Measurements from ENCODE around the gene MOB3B.

MOB3B gene

GRCh38 chr9:27358007-27358406, 171.6 kb downstream of the MOB3B start:
- TF ChIP-seq ZNF629 (tag by site-specific recombination; IDR thresholded peaks at IDR 0.05) (no peak), TCF7L2 (IDR thresholded peaks at IDR 0.05; ENCODE audit: borderline replicate concordance, low read depth, low read length) (no peak), ZNF366 (tag by site-specific recombination; conservative IDR thresholded peaks at IDR 0.05) (no peak), ZNF610 (tag by site-specific recombination; IDR thresholded peaks at IDR 0.05; ENCODE audit: borderline replicate concordance) (no peak), ZNF221 (tag by site-specific recombination; IDR thresholded peaks at IDR 0.05; ENCODE audit: borderline replicate concordance) (no peak), ZNF302 (tag by site-specific recombination; IDR thresholded peaks at IDR 0.05; ENCODE audit: low read depth) (no peak), ZNF660 (tag by site-specific recombination; IDR thresholded peaks at IDR 0.05) (no peak), ZNF623 (tag by site-specific recombination; IDR thresholded peaks at IDR 0.05) (no peak), ZNF626 (tag by site-specific recombination; IDR thresholded peaks at IDR 0.05) (no peak)
- TF ChIP-seq, protein P1, sequence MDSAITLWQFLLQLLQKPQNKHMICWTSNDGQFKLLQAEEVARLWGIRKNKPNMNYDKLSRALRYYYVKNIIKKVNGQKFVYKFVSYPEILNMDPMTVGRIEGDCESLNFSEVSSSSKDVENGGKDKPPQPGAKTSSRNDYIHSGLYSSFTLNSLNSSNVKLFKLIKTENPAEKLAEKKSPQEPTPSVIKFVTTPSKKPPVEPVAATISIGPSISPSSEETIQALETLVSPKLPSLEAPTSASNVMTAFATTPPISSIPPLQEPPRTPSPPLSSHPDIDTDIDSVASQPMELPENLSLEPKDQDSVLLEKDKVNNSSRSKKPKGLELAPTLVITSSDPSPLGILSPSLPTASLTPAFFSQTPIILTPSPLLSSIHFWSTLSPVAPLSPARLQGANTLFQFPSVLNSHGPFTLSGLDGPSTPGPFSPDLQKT (IDR thresholded peaks at IDR 0.05; ENCODE audit: borderline replicate concordance, low read depth, low read length), result no peak
- no peaks in the 10 kb centered on the region for H3K36me3 ChIP-seq (ENCODE audit: control insufficient read depth in 2 of 2, insufficient read depth in 1 of 2, low read length in 2 of 2)
- no peak overlapping the region for H3K4me3 ChIP-seq (ENCODE audit: low read depth, low read length)
- peaks cover 6% of the 10 kb centered on the region for H3K4me1 ChIP-seq (ENCODE audit: control insufficient read depth, insufficient read depth, low read length)
- CTCF ChIA-PET, result interaction anchor here (0.6 to 1.1 kb wide), 2 partner anchors 16 to 25 kb away, joined by 4 read pairs; no protein-coding TSS in a partner anchor
- no peaks in the 10 kb centered on the region for H3K9me3 ChIP-seq (ENCODE audit: control insufficient read depth, insufficient read depth, low read depth, low read length)
- POLR2A ChIA-PET, result no interaction called here
- no peak overlapping the region for H3K27ac ChIP-seq (ENCODE audit: extremely low read depth, low read depth, low read length)

GRCh38 chr9:27356446-27356845, 173.2 kb downstream of the MOB3B start:
- TF ChIP-seq ZNF174 (tag by site-specific recombination; IDR thresholded peaks at IDR 0.05), result no peak
- TF ChIP-seq EGR2 (tag by site-specific recombination; IDR thresholded peaks at IDR 0.05; ENCODE audit: low read depth), result no peak
- no peak for TF ChIP-seq ZNF701 (tag by site-specific recombination; IDR thresholded peaks at IDR 0.05)
- TF ChIP-seq GLI4 (tag by site-specific recombination; IDR thresholded peaks at IDR 0.05), result no peak
- TF ChIP-seq, protein P2, sequence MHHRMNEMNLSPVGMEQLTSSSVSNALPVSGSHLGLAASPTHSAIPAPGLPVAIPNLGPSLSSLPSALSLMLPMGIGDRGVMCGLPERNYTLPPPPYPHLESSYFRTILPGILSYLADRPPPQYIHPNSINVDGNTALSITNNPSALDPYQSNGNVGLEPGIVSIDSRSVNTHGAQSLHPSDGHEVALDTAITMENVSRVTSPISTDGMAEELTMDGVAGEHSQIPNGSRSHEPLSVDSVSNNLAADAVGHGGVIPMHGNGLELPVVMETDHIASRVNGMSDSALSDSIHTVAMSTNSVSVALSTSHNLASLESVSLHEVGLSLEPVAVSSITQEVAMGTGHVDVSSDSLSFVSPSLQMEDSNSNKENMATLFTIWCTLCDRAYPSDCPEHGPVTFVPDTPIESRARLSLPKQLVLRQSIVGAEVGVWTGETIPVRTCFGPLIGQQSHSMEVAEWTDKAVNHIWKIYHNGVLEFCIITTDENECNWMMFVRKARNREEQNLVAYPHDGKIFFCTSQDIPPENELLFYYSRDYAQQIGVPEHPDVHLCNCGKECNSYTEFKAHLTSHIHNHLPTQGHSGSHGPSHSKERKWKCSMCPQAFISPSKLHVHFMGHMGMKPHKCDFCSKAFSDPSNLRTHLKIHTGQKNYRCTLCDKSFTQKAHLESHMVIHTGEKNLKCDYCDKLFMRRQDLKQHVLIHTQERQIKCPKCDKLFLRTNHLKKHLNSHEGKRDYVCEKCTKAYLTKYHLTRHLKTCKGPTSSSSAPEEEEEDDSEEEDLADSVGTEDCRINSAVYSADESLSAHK (tag by site-specific recombination; IDR thresholded peaks at IDR 0.05), result no peak
- no peak for TF ChIP-seq ZNF157 (tag by site-specific recombination; IDR thresholded peaks at IDR 0.05)
- TF ChIP-seq ZNF423 (tag by site-specific recombination; IDR thresholded peaks at IDR 0.05), result no peak
- no peak for TF ChIP-seq ZNF623 (tag by site-specific recombination; IDR thresholded peaks at IDR 0.05)
- no peak for TF ChIP-seq ZNF132 (tag by site-specific recombination; IDR thresholded peaks at IDR 0.05; ENCODE audit: borderline replicate concordance)
- no peak for TF ChIP-seq ZNF645 (tag by site-specific recombination; IDR thresholded peaks at IDR 0.05)
- no peak for TF ChIP-seq ZNF175 (tag by site-specific recombination; IDR thresholded peaks at IDR 0.05)
- TF ChIP-seq ZNF214 (tag by site-specific recombination; IDR thresholded peaks at IDR 0.05; ENCODE audit: borderline replicate concordance), result no peak
- TF ChIP-seq ZNF148 (tag by site-specific recombination; IDR thresholded peaks at IDR 0.05; ENCODE audit: borderline replicate concordance), result no peak
- TF ChIP-seq ZNF791 (tag by site-specific recombination; IDR thresholded peaks at IDR 0.05), result no peak
- TF ChIP-seq ZNF830 (tag by site-specific recombination; IDR thresholded peaks at IDR 0.05; ENCODE audit: low read depth), result no peak
- TF ChIP-seq ZNF596 (tag by site-specific recombination; IDR thresholded peaks at IDR 0.05), result no peak
- no peak for TF ChIP-seq RBAK (tag by site-specific recombination; IDR thresholded peaks at IDR 0.05)
- no peak for TF ChIP-seq ZNF639 (tag by site-specific recombination; IDR thresholded peaks at IDR 0.05)
- TF ChIP-seq SCRT1 (tag by site-specific recombination; IDR thresholded peaks at IDR 0.05; ENCODE audit: borderline replicate concordance), result no peak
- POLR2A ChIA-PET, result no interaction called here
- Histone ChIP-seq H3K4me3 (ENCODE audit: low read depth, low read length) (no peak overlapping the region), H3K36me3 (ENCODE audit: control insufficient read depth in 2 of 2, insufficient read depth in 1 of 2, low read length in 2 of 2) (no peaks in the 10 kb centered on the region), H3K27ac (ENCODE audit: extremely low read depth, low read depth, low read length) (no peak overlapping the region), H3K4me1 (ENCODE audit: control insufficient read depth, insufficient read depth, low read length) (peaks cover under 1% of the 10 kb centered on the region), H3K9me3 (ENCODE audit: control insufficient read depth, insufficient read depth, low read depth, low read length) (no peaks in the 10 kb centered on the region)
- CTCF ChIA-PET, result no interaction called here

All from HEK293 (cell line).